Parathyroid adenoma (tissue), 2 donors: ENCODE results near the gene XPNPEP3.

Experiments used
- H2AFZ ChIP-seq: fragments of 300-600 bp; sonication (generic); one replicate; pipeline ENCODE4 v1.7.0; 2017; ENCODE audit warnings: antibody characterized with exemption, mild to moderate bottlenecking
- H3K27ac ChIP-seq: fragments of 300-600 bp; sonication (generic); one replicate; pipeline ENCODE4 v1.7.0; 2017
- H3K27me3 ChIP-seq: fragments of 300-600 bp; sonication (generic); one replicate; pipeline ENCODE4 v1.7.0; 2017; ENCODE audit warnings: low read length; ENCODE audit not compliant: control insufficient read depth, insufficient read depth
- H3K36me3 ChIP-seq: fragments of 300-600 bp; sonication (generic); one replicate; pipeline ENCODE4 v1.7.0; 2017; ENCODE audit warnings: low read length; ENCODE audit not compliant: control insufficient read depth, insufficient read depth
- H3K4me1 ChIP-seq: fragments of 300-600 bp; sonication (generic); one replicate; pipeline ENCODE4 v1.7.0; 2017; ENCODE audit warnings: control low read depth
- H3K4me2 ChIP-seq: fragments of 300-600 bp; sonication (generic); one replicate; pipeline ENCODE4 v1.7.0; 2017; ENCODE audit warnings: low read length
- H3K4me3 ChIP-seq: fragments of 300-600 bp; sonication (generic); one replicate; pipeline ENCODE4 v1.7.0; 2017; ENCODE audit warnings: low read depth, low read length
- H3K79me2 ChIP-seq: fragments of 300-600 bp; sonication (generic); one replicate; pipeline ENCODE4 v1.7.0; 2017; ENCODE audit warnings: control low read depth
- H3K9ac ChIP-seq: fragments of 300-600 bp; sonication (generic); one replicate; pipeline ENCODE4 v1.7.0; 2017; ENCODE audit warnings: mild to moderate bottlenecking
- H3K9me3 ChIP-seq: fragments of 300-600 bp; sonication (generic); one replicate; pipeline ENCODE4 v1.7.0; 2017; ENCODE audit warnings: low read length; ENCODE audit not compliant: control insufficient read depth
- CTCF ChIP-seq: fragments of 300-600 bp; sonication (generic); IDR thresholded peaks from one replicate; pipeline ENCODE4 v1.7.0; 2017; ENCODE audit warnings: antibody characterized with exemption, mild to moderate bottlenecking
- donor health status: primary hyperparathyroidism.

XPNPEP3 gene

DNA sequence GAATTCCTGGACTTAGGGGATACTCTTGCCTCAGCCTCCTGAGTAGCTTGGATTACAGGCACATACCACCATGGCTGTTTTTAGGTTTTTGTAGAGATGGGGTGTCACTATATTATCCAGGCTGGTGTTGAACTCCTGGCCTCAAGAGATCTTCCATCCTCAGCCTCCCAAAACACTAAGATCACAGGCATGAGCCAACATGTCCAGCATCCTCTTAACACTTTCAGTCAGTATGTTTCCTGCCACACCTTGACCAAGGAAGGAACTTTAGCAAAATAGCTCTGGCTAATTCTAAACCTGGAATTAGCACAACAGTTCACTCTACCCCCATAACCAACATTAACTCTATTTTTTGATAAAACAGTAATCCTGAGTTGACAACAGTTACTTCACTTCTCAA lies 32.2 kb downstream of the XPNPEP3 start:
- no peak for TF ChIP-seq CTCF
- no peak overlapping the region for H3K4me2 ChIP-seq
- no peaks in the 10 kb centered on the region for H3K79me2 ChIP-seq
- no peak overlapping the region for H2AFZ ChIP-seq
- H3K27ac ChIP-seq = no peak overlapping the region
- no peak overlapping the region for H3K9ac ChIP-seq
- H3K4me3 ChIP-seq = no peak overlapping the region
- H3K4me1 ChIP-seq = no peaks in the 10 kb centered on the region
- no peaks in the 10 kb centered on the region for H3K36me3 ChIP-seq
- H3K27me3 ChIP-seq = no peaks in the 10 kb centered on the region
- no peaks in the 10 kb centered on the region for H3K9me3 ChIP-seq

DNA sequence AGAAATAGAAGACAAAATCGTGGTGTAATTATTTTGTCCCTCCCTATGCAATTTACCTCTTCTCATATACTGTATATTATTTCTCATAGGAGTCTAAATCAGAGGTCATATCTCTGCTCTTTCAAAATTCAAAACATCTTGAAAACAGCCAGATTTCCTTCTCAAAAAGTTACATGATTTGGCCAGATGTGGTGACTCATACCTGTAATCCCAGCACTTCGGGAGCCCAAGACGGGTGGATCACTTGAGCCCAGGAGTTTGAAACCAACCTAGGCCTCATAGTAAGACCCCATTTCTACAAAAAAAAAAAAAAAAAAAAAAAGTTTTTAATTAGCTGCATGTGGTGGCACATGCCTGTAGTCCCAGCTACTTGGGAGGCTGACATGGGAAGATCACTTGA lies 33.9 kb downstream of the XPNPEP3 start:
- H3K27ac ChIP-seq = no peak overlapping the region
- no peaks in the 10 kb centered on the region for H3K27me3 ChIP-seq
- no peak overlapping the region for H3K9ac ChIP-seq
- H3K9me3 ChIP-seq = no peaks in the 10 kb centered on the region
- H3K79me2 ChIP-seq = no peaks in the 10 kb centered on the region
- H2AFZ ChIP-seq = no peak overlapping the region
- H3K36me3 ChIP-seq = no peaks in the 10 kb centered on the region
- H3K4me2 ChIP-seq = no peak overlapping the region
- H3K4me3 ChIP-seq = no peak overlapping the region
- no peak for TF ChIP-seq CTCF
- H3K4me1 ChIP-seq = no peaks in the 10 kb centered on the region

GRCh38 chr22:40894417-40894816 lies 37.5 kb downstream of the XPNPEP3 start:
- H3K36me3 ChIP-seq = no peaks in the 10 kb centered on the region
- no peak for TF ChIP-seq CTCF
- H3K27me3 ChIP-seq = no peaks in the 10 kb centered on the region
- no peak overlapping the region for H2AFZ ChIP-seq
- H3K27ac ChIP-seq = no peak overlapping the region
- no peak overlapping the region for H3K4me3 ChIP-seq
- H3K79me2 ChIP-seq = no peaks in the 10 kb centered on the region
- H3K4me2 ChIP-seq = no peak overlapping the region
- no peaks in the 10 kb centered on the region for H3K9me3 ChIP-seq
- no peak overlapping the region for H3K9ac ChIP-seq
- H3K4me1 ChIP-seq = no peaks in the 10 kb centered on the region

GRCh38 chr22:40898850-40899357 lies 42.0 kb downstream of the XPNPEP3 start:
- H3K4me2 ChIP-seq = no peak overlapping the region
- no peak overlapping the region for H2AFZ ChIP-seq
- no peaks in the 10 kb centered on the region for H3K4me1 ChIP-seq
- H3K27me3 ChIP-seq = no peaks in the 10 kb centered on the region
- H3K79me2 ChIP-seq = no peaks in the 10 kb centered on the region
- no peaks in the 10 kb centered on the region for H3K9me3 ChIP-seq
- no peak overlapping the region for H3K9ac ChIP-seq
- H3K36me3 ChIP-seq = no peaks in the 10 kb centered on the region
- H3K4me3 ChIP-seq = no peak overlapping the region
- no peak overlapping the region for H3K27ac ChIP-seq
- peak; percentile 20 for TF ChIP-seq CTCF

DNA sequence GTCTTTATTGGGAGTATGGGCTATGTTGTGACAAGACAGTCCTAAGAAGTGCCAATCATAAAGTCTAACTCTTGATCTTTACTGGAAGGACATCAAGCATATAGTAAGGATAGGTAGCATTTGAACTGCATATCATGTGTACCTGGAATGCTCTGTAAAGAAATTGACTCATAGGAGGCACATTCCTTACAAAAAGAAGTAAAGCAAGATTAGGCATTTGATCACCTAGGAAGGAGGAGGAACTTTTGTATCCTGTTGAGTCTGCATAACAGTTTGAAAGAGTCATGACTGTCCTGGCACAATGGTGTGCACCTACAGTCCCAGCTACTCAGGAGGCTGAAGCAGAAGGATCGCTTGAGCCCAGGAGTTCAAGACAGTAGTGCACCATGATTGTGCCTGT lies 47.2 kb downstream of the XPNPEP3 start:
- Histone ChIP-seq H3K79me2 (no peaks in the 10 kb centered on the region), H3K27me3 (no peaks in the 10 kb centered on the region), H3K4me1 (no peaks in the 10 kb centered on the region), H3K4me3 (no peak overlapping the region), H3K4me2 (no peak overlapping the region), H2AFZ (no peak overlapping the region), H3K9ac (no peak overlapping the region), H3K36me3 (no peaks in the 10 kb centered on the region), H3K9me3 (no peaks in the 10 kb centered on the region), H3K27ac (no peak overlapping the region)
- TF ChIP-seq CTCF = no peak
